HG02798 (cell line): ENCODE measurements around the gene BUD13.
"Not testable (repeated sequence)": the region's sequence is repeated elsewhere in the genome, so short reads cannot be mapped to it uniquely, and the experiment has no call there.

ENCODE experiments used
- ATAC-seq: cut with Tn5 transposase; IDR thresholded peaks from one replicate; pipeline ENCODE4 v1.9.1; 2021; ENCODE audit warnings: mild to moderate bottlenecking; ENCODE audit not compliant: unreplicated experiment, poor library complexity

BUD13 gene, protein sequence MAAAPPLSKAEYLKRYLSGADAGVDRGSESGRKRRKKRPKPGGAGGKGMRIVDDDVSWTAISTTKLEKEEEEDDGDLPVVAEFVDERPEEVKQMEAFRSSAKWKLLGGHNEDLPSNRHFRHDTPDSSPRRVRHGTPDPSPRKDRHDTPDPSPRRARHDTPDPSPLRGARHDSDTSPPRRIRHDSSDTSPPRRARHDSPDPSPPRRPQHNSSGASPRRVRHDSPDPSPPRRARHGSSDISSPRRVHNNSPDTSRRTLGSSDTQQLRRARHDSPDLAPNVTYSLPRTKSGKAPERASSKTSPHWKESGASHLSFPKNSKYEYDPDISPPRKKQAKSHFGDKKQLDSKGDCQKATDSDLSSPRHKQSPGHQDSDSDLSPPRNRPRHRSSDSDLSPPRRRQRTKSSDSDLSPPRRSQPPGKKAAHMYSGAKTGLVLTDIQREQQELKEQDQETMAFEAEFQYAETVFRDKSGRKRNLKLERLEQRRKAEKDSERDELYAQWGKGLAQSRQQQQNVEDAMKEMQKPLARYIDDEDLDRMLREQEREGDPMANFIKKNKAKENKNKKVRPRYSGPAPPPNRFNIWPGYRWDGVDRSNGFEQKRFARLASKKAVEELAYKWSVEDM

GRCh38 chr11:116772443-116773202 is at the start of gene BUD13:
Gene BUD13 (minus strand): TSS chr11:116772987. CDS start chr11:116772964, 23 bp downstream.
- ATAC-seq, result peak; percentile 90

- ATAC-seq, result no peak
Observed at GRCh38 chr11:116822575-116822974, 49.8 kb upstream of the BUD13 start.

- ATAC-seq, result no peak
Observed at GRCh38 chr11:116821050-116821918, 48.5 kb upstream of the BUD13 start.

- no peak for ATAC-seq
Observed at GRCh38 chr11:116819049-116819448, 46.3 kb upstream of the BUD13 start.

DNA sequence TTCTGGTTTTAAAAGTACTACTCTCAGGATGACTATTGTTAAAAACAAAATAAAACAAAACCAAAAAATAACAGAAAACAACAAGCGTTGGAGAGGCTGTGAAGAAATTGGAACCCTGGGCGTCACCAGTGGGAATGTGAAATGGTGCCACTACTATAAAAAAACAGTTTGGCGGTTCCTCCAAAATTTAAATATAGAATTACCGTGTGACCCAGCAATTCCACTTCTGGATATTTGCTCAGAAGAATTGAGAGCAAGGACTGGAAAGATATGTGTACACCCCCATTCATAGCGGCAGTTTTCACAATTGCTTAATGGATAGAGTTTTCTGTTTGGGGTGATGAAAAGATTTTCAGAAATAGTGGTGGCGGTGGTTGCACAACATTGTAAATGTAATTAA is 41.7 kb upstream of the BUD13 start:
- ATAC-seq, result no peak

- no peak for ATAC-seq
Observed at GRCh38 chr11:116813781-116814471, 41.1 kb upstream of the BUD13 start.

GRCh38 chr11:116813170-116813569 is 40.4 kb upstream of the BUD13 start:
- no peak for ATAC-seq

GRCh38 chr11:116812109-116812508 is 39.3 kb upstream of the BUD13 start:
- ATAC-seq, result no peak

GRCh38 chr11:116811194-116811593 is 38.4 kb upstream of the BUD13 start:
- no peak for ATAC-seq

GRCh38 chr11:116808262-116809175 is 35.7 kb upstream of the BUD13 start:
- no peak for ATAC-seq

GRCh38 chr11:116807601-116808261 is 34.9 kb upstream of the BUD13 start:
- no peak for ATAC-seq

DNA sequence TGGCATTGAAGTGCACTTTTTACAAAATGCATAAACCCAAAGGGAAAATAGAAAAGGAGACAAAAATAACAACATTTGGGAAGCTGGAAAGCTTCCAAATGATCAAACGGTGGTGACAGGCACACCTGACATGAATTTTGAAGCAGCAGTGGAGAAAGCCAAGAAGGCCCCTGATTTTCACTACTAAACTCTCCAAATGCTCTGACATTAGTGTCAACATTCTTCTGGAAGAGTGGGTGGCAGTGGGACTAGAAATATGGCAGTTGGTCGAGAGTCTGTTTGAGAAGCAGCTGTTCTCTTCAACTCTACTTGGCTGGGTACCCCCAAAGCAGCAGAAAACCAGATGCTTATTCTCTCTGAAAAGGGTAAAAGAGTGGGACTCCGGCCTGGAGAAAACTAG is 31.2 kb upstream of the BUD13 start:
- no peak for ATAC-seq

GRCh38 chr11:116801662-116802061 is 28.9 kb upstream of the BUD13 start:
- ATAC-seq, result not testable (repeated sequence)

- ATAC-seq, result no peak
Observed at GRCh38 chr11:116800610-116801009, 27.8 kb upstream of the BUD13 start.

- no peak for ATAC-seq
Observed at GRCh38 chr11:116798368-116798767, 25.6 kb upstream of the BUD13 start.

DNA sequence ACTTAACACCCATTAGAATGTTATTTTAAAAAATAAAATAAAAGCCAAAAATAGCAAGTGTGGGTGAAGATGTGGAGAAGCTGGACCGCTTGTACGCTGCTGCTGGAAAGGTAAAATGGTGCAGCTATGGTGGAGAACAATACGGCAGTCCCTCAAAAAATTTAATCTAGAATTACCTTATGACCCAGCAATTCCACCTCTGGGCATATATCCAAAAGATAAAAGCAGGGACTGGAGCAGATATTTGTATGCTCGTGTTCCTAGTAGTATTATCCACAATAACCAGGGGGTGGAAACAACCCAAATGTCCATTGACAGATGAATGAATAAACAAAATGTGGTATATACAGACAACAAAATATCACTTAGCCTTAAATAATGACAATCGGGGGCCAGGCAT is 25.0 kb upstream of the BUD13 start:
- no peak for ATAC-seq

DNA sequence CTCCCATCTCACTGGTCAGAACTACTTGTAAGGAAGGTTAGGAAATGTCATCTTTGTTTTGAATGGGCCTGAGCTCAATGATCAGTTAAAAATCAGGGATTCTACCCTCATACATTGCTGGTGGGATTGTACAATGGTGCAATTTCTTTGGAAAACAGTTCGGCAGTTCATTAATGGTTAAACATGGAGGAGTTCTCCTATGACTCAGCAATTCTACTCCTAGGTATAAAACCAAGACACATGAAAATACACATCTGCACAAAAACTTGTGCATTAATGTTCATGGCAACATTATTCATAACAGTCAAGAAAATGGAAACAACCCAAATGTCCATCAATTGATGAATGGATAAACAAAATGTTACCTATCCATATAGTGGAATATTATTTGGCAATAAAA is 23.8 kb upstream of the BUD13 start:
- ATAC-seq, result no peak

- no peak for ATAC-seq
Observed at GRCh38 chr11:116794851-116795250, 22.1 kb upstream of the BUD13 start.
